NCI-H1417 treated with DMSO at 0.1 percent for 48 hours (cell line): ENCODE results near the gene SYNGR4.
"Not testable (repeated sequence)": the region's sequence is repeated elsewhere in the genome, so short reads cannot be mapped to it uniquely, and the experiment has no call there.

ENCODE experiments used
- DNase-seq: peaks from one replicate; lab custom pipeline; 2025; lab: John Stamatoyannopoulos, UW

The SYNGR4 gene

GRCh38 chr19:48363810-48364597, at the start of gene SYNGR4, which contains the start of gene TMEM143:
Gene SYNGR4 (plus strand): TSS chr19:48364367. CDS start chr19:48365843, 1,476 bp downstream.
Gene TMEM143 (minus strand): TSS chr19:48363940. CDS start chr19:48363920, 20 bp downstream.
- DNase-seq, result peak; percentile 96

DNA sequence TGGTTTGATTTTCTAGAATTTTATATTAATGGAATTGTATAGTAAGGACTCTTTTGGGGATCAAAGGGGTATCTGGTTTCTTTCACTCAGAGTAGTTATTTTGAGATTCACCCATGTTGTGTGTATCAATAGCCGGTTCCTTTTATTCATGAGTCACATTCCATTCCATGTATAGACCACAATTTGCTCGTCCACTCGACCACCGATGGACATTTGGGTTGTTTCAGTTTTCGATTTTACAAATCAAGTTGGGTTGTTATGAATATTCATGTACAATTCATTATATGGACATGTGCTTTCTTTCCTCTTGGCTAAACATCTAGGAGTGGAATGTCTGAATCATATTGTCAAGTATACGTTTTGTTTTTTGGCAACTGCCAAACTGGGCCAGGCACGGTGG, 48.5 kb upstream of the SYNGR4 start:
- no peak for DNase-seq

GRCh38 chr19:48317708-48317960, 46.5 kb upstream of the SYNGR4 start:
- not testable (repeated sequence) for DNase-seq

DNA sequence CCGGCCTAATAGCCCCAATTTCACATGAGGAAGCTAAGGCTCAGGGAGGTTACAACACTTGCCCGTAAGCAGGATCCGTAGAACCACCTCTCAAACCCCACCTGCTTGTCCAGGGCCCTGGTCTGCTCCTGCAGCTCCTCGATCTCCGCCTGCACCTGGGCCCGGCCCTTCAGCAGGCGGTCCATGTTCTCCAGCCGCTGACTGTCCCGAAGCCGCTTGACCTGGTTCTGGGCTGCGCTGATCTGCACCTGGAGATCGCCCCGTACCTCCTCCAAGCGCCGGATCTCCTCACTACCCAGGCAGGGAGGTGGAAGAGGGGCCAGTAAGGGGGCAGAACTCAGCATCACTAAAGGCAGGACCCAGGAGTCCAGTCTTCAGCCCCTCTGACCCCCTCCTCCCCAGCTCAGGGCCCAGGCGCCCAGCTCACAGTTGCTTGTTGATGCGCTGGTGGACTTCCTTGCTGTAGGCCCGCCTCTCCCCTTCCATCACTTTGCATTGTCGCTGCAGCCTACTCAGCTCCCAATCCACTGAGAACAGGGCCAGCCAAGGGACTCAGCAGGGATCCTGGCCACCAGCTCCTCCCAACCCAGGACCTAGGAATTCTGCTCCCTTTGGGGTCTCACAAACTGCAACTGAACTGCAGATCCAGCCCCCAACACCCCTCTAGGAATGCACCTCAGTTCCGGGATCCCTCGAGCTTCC, 45.7 kb upstream of the SYNGR4 start:
- no peak for DNase-seq

GRCh38 chr19:48319647-48320541, 44.3 kb upstream of the SYNGR4 start:
- DNase-seq, result no peak

GRCh38 chr19:48321372-48321621, 42.9 kb upstream of the SYNGR4 start:
- DNase-seq, result peak; percentile 71

GRCh38 chr19:48321622-48322591, 42.3 kb upstream of the SYNGR4 start:
- DNase-seq, result peak; percentile 86

- no peak for DNase-seq
These were observed 38.8 kb upstream of the SYNGR4 start, which contains the start of gene EMP3 for GRCh38 chr19:48325265-48325910. Gene EMP3 (plus strand): TSS chr19:48325552. CDS start chr19:48326845, 1,293 bp downstream.

DNA sequence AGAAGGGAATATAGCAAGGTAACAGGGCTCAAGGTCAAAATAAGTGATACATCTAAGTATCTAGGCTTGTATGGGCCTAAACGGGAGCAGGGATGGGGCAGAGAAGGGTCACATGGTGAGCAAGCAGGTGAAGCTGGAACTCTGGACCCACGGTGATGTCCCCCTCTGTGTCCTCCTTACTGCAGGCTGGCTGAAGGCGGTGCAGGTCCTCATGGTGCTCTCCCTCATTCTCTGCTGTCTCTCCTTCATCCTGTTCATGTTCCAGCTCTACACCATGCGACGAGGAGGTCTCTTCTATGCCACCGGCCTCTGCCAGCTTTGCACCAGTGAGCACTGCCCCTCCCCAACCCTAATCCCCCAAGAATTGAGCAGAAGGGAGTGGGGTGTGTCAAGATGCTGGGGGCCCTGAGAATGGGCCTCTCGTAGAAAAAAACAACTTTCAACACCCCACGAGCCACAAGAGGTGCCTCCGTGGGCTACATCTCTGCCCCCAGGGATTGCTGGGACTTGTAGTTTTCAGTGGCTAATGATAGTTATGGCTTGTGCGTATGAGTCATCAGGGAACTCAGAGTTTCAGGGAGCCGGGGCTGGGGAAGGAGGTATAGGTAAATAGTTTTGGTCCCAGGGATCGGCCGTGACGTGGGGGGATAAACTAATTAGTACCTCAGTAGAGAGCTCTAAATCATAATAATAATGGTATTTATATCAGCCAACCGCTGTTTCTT, 34.8 kb upstream of the SYNGR4 start:
- no peak for DNase-seq

DNA sequence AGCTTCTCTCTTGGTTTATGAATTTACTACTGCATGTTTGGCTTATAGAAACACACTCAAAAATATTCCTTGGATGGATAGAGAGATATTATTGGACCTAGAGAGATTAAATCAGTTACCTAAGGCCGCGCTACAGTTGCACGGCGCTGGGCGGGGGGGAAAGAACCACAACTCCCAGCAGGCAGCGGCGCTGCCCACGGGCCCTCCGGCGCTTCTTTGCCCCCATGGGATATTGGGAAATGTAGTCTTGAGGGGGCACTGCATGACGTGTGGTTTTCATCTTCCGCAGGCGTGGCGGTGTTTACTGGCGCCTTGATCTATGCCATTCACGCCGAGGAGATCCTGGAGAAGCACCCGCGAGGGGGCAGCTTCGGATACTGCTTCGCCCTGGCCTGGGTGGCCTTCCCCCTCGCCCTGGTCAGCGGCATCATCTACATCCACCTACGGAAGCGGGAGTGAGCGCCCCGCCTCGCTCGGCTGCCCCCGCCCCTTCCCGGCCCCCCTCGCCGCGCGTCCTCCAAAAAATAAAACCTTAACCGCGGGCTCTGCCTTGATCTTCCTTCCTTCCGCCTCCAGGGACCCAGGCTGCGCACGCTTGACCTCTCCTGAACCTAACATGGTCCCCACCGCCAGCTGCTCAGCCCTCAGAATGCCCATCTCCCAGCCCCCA, 34.0 kb upstream of the SYNGR4 start:
- peak; percentile 54 for DNase-seq

DNA sequence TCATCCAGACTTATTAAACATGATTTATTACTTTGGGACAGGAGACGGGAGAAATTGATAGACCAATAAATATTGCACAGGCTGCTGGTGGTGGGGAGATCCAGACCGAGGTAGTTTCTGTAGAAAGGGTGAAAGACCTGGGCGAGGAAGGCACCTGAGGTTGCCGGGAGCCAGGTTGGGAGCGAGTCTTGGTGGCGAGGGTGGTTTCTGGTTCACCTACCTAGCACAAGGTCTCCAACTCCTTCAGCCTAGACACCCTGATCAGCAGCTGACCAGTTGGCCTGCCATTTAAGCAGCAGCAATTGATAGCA, 31.9 kb upstream of the SYNGR4 start:
- DNase-seq, result no peak

DNA sequence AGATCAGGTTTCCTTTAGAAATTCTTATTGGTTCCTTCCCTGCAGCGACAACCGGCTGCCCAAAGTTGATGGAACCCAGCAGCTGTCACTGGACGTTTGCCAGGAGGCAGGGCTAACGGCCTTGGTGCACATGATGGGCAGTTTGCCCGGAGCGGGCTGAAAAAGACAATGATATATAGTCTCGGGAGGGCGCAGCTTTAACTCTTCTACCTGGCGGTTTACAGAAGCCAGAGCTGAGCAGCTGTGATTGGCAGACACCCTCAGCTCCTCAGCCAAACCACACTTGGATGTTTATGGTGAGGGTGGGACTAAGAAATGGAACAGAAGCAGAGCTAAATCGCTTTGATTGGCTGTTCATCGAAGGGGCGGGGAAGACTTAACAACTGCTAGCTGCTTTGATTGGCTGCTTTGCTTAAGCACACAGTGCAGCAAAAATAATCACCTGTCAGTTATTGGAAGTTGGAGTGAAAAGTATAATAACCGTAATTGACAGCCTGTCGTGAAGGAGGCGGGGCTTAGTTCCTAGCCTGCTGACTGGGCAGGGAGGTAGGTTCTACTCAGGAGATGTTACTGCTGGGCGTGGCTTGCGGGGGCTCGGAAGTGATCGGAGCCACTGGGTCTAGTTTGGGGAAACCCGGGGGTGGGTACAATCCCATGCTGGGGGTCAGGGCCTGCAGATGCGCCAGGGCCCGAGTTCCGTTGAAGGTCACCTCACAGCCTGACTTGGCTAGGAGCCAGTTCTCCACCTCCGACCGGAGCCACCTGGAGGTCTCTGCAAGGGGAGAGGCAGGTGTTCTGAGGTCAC, 31.3 kb upstream of the SYNGR4 start:
- DNase-seq, result peak; percentile 96

- no peak for DNase-seq
These were observed 30.4 kb upstream of the SYNGR4 start for GRCh38 chr19:48333467-48334384.

DNA sequence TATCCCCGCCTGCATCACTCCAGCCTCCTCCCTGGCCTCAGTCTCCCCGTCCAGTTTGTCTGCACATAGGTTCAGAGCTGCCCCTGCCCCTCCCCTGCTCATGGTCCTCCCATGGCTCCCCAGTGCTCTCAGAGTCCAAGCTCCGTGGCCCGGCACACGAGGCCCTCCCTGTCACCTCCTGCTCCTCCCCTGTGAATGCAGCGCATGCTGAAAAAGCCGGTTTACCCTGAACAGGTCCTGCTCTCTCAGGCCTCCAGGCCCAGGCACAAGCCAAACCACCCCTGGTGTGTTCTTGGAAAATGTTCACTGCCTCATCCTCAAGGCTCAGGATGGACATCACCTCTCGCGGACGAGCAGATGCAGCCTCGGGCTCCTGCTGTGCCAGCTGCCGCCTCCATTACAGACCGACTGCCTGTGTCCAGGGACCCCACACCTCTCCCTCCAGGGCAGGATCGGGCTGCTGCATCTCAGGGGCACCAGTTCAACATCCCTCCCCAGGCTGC, 25.9 kb upstream of the SYNGR4 start:
- DNase-seq, result no peak

DNA sequence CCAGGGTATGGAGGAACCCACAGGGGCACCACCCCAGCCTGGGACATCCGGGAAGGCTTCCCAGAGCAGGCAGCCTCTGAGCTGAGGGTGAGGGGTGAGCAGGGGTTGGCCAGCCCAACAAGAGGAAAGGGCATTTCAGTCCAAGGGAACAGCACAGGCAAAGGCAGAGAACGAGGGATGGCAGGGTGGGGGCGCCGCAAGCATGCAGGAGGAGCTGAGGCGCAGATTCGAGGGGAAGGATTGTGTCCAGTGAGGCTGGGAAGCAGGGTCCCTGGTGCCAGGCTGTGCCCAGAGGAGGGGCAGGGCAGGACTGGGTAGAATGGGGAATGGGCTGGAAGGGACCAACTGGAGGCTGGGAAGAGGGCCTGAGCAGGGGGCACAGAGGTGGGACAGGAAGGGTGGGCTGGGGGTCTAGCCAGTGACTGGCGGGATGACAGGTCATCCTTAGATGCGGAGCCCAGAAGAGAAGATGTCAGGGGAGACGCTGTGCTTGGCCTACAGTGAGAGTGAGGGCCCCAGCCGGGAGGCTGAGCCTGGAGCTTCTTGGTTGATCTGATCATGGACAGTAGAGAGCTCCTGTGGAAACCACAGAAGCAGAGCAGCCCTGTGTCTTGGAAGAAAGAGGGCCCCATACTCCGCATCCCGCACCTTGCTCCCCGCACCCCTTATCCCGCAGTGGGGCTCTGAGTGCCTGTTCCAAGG, 25.2 kb upstream of the SYNGR4 start:
- DNase-seq, result no peak

- no peak for DNase-seq
These were observed 23.2 kb upstream of the SYNGR4 start for GRCh38 chr19:48340995-48341394.
